Measurements from ENCODE around the gene TSPAN7.

GRCh38 chrX:38639730-38640129 is 78.4 kb downstream of the TSPAN7 start:
- TF ChIP-seq CTCF (conservative IDR thresholded peaks at IDR 0.05; ENCODE audit: low read depth, low read length) (no peak), EZH2phosphoT487 (IDR thresholded peaks at IDR 0.05; ENCODE audit: borderline replicate concordance, low read length) (no peak), EZH2 (IDR thresholded peaks at IDR 0.05; ENCODE audit: low read length, unreplicated experiment) (no peak)
